Osteoblast (primary cell): Measurements from ENCODE around the gene TEPSIN. TPM values are rescaled to one million over a fixed set of nuclear protein-coding genes. Genes with fewer than 3 reads are reported as not detected.

ENCODE experiments used
- DNase-seq: peaks from one replicate; pipeline ENCODE4 v3.0.0; 2011; ENCODE audit warnings: low spot score, mixed read lengths; ENCODE audit not compliant: insufficient read length; ENCODE audit errors: missing footprints
- H2AFZ ChIP-seq: 2 replicates; pipeline ENCODE4 v1.6.0; 2011; ENCODE audit warnings: mild to moderate bottlenecking, low read length
- H3K27ac ChIP-seq: 2 replicates; pipeline ENCODE4 v1.5.1; 2011; ENCODE audit warnings: mild to moderate bottlenecking, low read depth, low read length, moderate library complexity
- H3K27me3 ChIP-seq: 2 replicates; pipeline ENCODE4 v1.6.0; 2012; ENCODE audit warnings: mild to moderate bottlenecking, control low read depth, inconsistent platforms, low read length, moderate library complexity; ENCODE audit not compliant: insufficient read depth
- H3K36me3 ChIP-seq: 2 replicates; pipeline ENCODE4 v1.5.1; 2011; ENCODE audit warnings: mild to moderate bottlenecking, low read length, control low read depth, moderate library complexity; ENCODE audit not compliant: insufficient read depth
- H3K4me1 ChIP-seq: 2 replicates; pipeline ENCODE4 v1.5.1; 2011; ENCODE audit warnings: mild to moderate bottlenecking, low read length, control low read depth, moderate library complexity; ENCODE audit not compliant: insufficient read depth
- H3K4me2 ChIP-seq: 2 replicates; pipeline ENCODE4 v1.6.0; 2011; ENCODE audit warnings: mild to moderate bottlenecking, low read length; ENCODE audit not compliant: insufficient read depth
- H3K4me3 ChIP-seq: fragments of 200-600 bp; sonication (generic); 3 replicates; pipeline ENCODE4 v1.5.1; 2012; ENCODE audit warnings: mild to moderate bottlenecking, low read length, inconsistent platforms; ENCODE audit not compliant: insufficient read depth
- H3K79me2 ChIP-seq: 2 replicates; pipeline ENCODE4 v1.6.0; 2012; ENCODE audit warnings: mild to moderate bottlenecking, low read length, control low read depth, inconsistent platforms; ENCODE audit not compliant: insufficient read depth
- H3K9me3 ChIP-seq: 2 replicates; pipeline ENCODE4 v1.5.1; 2011; ENCODE audit warnings: low read depth, low read length, control low read depth
- H4K20me1 ChIP-seq: 2 replicates; pipeline ENCODE4 v1.6.0; 2012; ENCODE audit warnings: mild to moderate bottlenecking, low read length, control low read depth; ENCODE audit not compliant: insufficient read depth
- CTCF ChIP-seq: IDR thresholded peaks from 2 replicates; pipeline ENCODE4 v1.5.1; 2011; ENCODE audit warnings: mild to moderate bottlenecking, low read depth, low read length, moderate library complexity; ENCODE audit errors: extremely low read depth
- total RNA-seq: library from RNA; depleted of rRNA; stranded (reverse); fragments of >200 nt; gene quantifications from 2 replicates; pipeline ENCODE4 v1.2.3, GENCODE V29; 2012

The TEPSIN gene
- total RNA-seq, 1 donor, result 16.6 TPM

- DNase-seq, result no peak
- Histone ChIP-seq H4K20me1 (no peaks in the 10 kb centered on the region), H3K79me2 (no peaks in the 10 kb centered on the region), H2AFZ (no peak overlapping the region), H3K27me3 (peaks cover 7% of the 10 kb centered on the region), H3K9me3 (no peaks in the 10 kb centered on the region), H3K4me2 (no peak overlapping the region), H3K4me1 (no peaks in the 10 kb centered on the region), H3K4me3 (no peak overlapping the region), H3K36me3 (no peaks in the 10 kb centered on the region), H3K27ac (no peak overlapping the region)
- no peak for TF ChIP-seq CTCF
Measured at GRCh38 chr17:81183807-81184206, 55.0 kb downstream of the TEPSIN start.

- H3K4me2 ChIP-seq, result no peak overlapping the region
Measured at GRCh38 chr17:81183316-81183715, 55.5 kb downstream of the TEPSIN start.

DNA sequence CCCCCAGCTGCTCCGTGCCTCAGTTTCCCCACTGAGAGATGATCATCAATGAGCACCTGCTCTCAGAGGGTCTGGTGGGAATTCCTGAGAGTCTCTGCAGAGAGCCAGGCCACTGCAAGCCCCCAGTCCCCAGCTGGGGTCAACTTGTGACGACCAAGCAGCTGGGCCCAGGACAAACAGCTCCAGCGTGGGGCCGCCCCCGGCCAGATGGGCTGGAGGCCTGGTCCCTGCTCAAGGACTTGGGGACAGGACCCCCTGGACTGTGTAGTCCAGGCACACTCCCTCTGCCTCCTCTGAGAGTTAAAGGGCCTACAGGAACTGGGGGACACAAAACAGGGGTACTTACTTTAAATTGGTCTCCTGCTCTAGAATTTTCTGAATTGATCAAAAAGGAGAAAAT lies 56.3 kb downstream of the TEPSIN start:
- H3K79me2 ChIP-seq, result no peaks in the 10 kb centered on the region
- no peak for DNase-seq
- no peaks in the 10 kb centered on the region for H4K20me1 ChIP-seq
- H3K27me3 ChIP-seq, result peaks cover 7% of the 10 kb centered on the region
- no peaks in the 10 kb centered on the region for H3K36me3 ChIP-seq
- H3K4me2 ChIP-seq, result no peak overlapping the region
- H3K9me3 ChIP-seq, result no peaks in the 10 kb centered on the region
- no peak overlapping the region for H3K27ac ChIP-seq
- H2AFZ ChIP-seq, result no peak overlapping the region
- H3K4me1 ChIP-seq, result no peaks in the 10 kb centered on the region
- TF ChIP-seq CTCF, result no peak
- no peak overlapping the region for H3K4me3 ChIP-seq

More at GRCh38 chr17:81183316-81183715, 55.5 kb downstream of the TEPSIN start:
- no peak for DNase-seq
- Histone ChIP-seq H4K20me1 (no peaks in the 10 kb centered on the region), H3K4me3 (no peak overlapping the region), H3K79me2 (no peaks in the 10 kb centered on the region), H3K27me3 (peaks cover 7% of the 10 kb centered on the region), H2AFZ (no peak overlapping the region), H3K27ac (no peak overlapping the region), H3K4me1 (no peaks in the 10 kb centered on the region), H3K9me3 (no peaks in the 10 kb centered on the region), H3K36me3 (no peaks in the 10 kb centered on the region)
- no peak for TF ChIP-seq CTCF

DNA sequence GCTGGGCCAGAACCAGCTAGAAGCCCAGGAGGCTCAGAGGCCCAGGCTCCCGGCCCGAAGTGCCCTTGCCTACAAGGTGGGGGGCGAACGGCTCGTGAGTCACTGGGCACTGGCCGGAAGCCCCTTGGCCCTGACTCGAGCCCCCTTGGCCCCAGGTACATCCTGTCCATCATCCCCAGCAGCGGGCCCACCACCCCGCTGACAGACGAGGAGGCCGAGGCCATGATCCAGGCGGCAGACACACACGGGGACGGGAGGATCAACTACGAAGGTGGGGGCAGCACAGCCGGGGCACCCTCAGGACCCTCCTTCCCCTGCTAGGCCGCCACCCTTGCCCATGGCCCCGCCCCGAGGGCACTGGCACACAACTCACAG lies 57.1 kb downstream of the TEPSIN start:
- H2AFZ ChIP-seq, result no peak overlapping the region
- H3K27ac ChIP-seq, result no peak overlapping the region
- no peak overlapping the region for H3K4me3 ChIP-seq
- no peaks in the 10 kb centered on the region for H3K79me2 ChIP-seq
- TF ChIP-seq CTCF, result no peak
- no peaks in the 10 kb centered on the region for H4K20me1 ChIP-seq
- DNase-seq, result no peak
- no peaks in the 10 kb centered on the region for H3K4me1 ChIP-seq
- no peaks in the 10 kb centered on the region for H3K36me3 ChIP-seq
- H3K27me3 ChIP-seq, result peaks cover 7% of the 10 kb centered on the region
- no peaks in the 10 kb centered on the region for H3K9me3 ChIP-seq
- H3K4me2 ChIP-seq, result no peak overlapping the region
